Subcutaneous abdominal adipose tissue (tissue), 5 donors: ENCODE data around the gene STK25.
"Not testable (repeated sequence)": the region's sequence is repeated elsewhere in the genome, so short reads cannot be mapped to it uniquely, and the experiment has no call there.

Experiments
- H3K27ac ChIP-seq: one replicate; pipeline ENCODE4 v1.7.0; 2013; ENCODE audit warnings: low read depth, mild to moderate bottlenecking, inconsistent platforms, low read length, moderate library complexity
- H3K27me3 ChIP-seq, 5 donors: one replicate each; pipeline ENCODE4 v1.7.0; 2013; ENCODE audit warnings: low read length in 5 of 5, inconsistent platforms in 1 of 5; ENCODE audit not compliant: control insufficient read depth in 5 of 5, insufficient read depth in 4 of 5
- H3K36me3 ChIP-seq, 5 donors: one replicate each; pipeline ENCODE4 v1.7.0; 2013; ENCODE audit warnings: low read length in 5 of 5; ENCODE audit not compliant: control insufficient read depth in 5 of 5, insufficient read depth in 5 of 5
- H3K4me1 ChIP-seq, 5 donors: one replicate each; pipeline ENCODE4 v1.7.0; 2013; ENCODE audit warnings: low read length in 5 of 5, mild to moderate bottlenecking in 3 of 5, moderate library complexity in 1 of 5; ENCODE audit not compliant: control insufficient read depth in 5 of 5, insufficient read depth in 5 of 5
- H3K4me3 ChIP-seq, 5 donors: one replicate each; pipeline ENCODE4 v1.7.0; 2013; ENCODE audit warnings: low read length in 5 of 5, low read depth in 1 of 5
- H3K9ac ChIP-seq, 5 donors: one replicate each; pipeline ENCODE4 v1.7.0; 2013; ENCODE audit warnings: low read length in 5 of 5, mild to moderate bottlenecking in 4 of 5, moderate library complexity in 3 of 5
- H3K9me3 ChIP-seq, 5 donors: one replicate each; pipeline ENCODE4 v1.7.0; 2013; ENCODE audit warnings: low read length in 5 of 5; ENCODE audit not compliant: control insufficient read depth in 5 of 5
- donor health status: healthy.
- donor health status: healthy.
- donor health status: healthy.
- donor health status: healthy.
- donor health status: healthy.

Gene STK25

DNA sequence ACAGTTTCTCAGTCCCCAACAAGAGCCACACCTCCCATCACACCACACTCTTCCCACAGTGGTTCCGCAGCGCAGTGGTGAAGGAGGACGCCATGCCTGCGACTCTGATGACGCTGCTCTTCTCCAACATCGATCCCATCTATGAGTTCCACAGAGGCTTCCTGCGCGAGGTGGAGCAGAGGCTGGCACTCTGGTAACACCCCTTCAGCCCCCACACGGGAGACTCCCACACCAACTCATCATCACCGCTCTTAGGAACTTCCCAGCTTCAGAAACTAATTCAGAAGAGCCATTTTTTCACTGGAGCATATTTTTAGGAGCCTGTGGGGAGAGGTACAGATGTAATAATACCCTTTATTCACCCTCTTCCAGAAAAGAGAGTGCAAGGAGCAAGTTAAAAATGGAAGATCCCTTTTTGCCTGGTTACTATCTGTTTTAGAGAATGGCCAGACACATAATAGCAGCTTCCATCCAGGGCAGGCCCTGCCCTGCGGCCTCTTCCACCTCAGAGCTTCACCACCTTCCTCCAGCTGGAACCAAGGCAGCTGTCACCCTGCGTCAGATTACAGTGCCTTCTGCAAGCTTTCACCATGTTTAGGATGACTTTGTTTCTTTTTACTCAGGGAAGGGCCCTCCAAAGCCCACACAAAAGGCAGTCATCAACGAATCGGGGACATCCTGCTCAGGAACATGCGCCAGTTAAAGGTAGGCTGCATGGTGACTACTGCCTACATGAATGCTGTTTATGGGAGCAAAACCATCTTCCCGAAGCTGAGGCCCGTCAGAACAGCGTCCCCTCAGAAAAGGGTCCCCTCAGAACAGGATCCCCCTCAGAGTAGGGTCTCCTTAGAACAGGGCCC, 44.9 kb downstream of the STK25 start:
- no peaks in the 10 kb centered on the region for H3K9me3 ChIP-seq
- H3K9ac ChIP-seq = no peak overlapping the region
- no peaks in the 10 kb centered on the region for H3K4me1 ChIP-seq
- H3K36me3 ChIP-seq = peaks cover 0 to 37% (median 30%) of the 10 kb centered on the region in 5 donors
- H3K27ac ChIP-seq = no peak overlapping the region
- no peak overlapping the region for H3K4me3 ChIP-seq
- H3K27me3 ChIP-seq = no peaks in the 10 kb centered on the region

DNA sequence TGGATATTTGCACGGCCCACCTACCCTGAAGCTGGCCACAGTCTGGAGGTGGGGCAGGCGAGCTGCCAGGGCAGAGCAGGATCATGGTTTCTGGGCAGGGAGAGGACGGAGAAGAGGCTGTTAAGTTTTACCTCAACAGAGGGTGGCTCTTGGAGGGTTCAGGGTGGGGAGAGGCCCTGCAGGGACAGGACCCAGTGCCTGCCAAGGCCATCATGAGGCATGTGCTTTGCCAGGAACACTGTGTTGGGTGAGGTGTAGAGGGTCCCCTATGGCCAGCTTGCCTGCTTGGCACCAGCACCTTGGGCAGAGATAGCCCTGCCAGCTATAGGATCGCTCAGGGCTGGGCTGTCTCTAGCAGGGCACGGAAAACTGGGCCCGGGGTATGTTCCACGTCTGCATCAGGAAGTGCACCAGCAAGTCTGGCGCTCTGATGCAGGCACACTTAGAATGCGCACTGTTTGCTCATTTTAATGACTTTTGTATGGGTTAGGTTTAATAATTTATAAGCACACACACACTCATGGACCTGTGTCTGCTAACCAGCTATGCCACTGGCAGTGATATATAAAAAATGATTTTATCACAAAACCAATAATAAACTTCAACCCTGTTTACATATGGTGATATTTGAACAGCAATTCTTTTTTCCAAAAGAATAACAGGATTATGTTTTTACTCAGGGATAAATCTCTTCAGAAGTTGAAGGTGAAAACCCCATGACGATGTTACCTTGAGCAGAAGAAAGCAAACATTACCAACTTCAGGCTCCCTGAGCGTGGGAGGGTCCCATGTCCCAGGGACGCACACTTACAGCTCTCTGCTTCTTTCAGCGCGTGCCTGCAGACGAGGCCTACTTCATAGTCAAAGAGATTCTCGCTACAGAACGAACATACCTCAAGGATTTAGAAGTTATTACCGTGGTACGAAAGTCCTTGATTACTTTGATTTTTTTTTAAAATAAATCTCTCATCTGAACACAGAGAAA, 46.4 kb downstream of the STK25 start:
- Histone ChIP-seq H3K36me3 (peaks cover 0 to 33% (median 25%) of the 10 kb centered on the region in 5 donors), H3K27ac (no peak overlapping the region)

DNA sequence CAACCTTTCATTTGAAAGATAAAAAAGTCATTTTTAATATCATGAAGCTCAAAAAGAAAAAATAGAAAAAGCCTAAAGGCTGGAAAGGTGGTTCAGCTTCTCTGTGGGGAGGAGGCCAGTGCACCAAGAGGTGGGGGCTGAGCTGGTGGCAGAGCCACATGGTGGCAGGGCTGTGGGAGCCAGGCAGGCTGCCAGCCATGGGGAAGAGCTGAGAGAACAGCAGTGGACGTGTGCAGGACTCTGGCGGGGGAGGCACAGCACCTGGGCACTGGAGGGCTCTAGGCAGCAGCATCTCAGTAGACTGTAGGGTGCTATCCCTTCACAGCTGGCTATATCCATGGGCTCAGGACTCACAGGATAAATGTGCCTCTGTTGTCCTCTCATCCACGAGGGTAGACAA, 47.8 kb downstream of the STK25 start:
- no peak overlapping the region for H3K4me3 ChIP-seq
- H3K9ac ChIP-seq = no peak overlapping the region
- peaks cover 0 to 31% (median 25%) of the 10 kb centered on the region in 5 donors for H3K36me3 ChIP-seq
- no peaks in the 10 kb centered on the region for H3K27me3 ChIP-seq
- H3K27ac ChIP-seq = no peak overlapping the region
- no peaks in the 10 kb centered on the region for H3K9me3 ChIP-seq
- H3K4me1 ChIP-seq = no peaks in the 10 kb centered on the region

More for the DNA sequence above, 46.4 kb downstream of the STK25 start:
- H3K4me1 ChIP-seq = no peaks in the 10 kb centered on the region
- H3K9me3 ChIP-seq = no peaks in the 10 kb centered on the region
- no peaks in the 10 kb centered on the region for H3K27me3 ChIP-seq
- no peak overlapping the region for H3K9ac ChIP-seq
- no peak overlapping the region for H3K4me3 ChIP-seq

- Histone ChIP-seq H3K9me3 (no peaks in the 10 kb centered on the region), H3K4me1 (no peaks in the 10 kb centered on the region), H3K27ac (no peak overlapping the region), H3K36me3 (peaks cover 0 to 20% (median 16%) of the 10 kb centered on the region in 5 donors), H3K27me3 (no peaks in the 10 kb centered on the region), H3K4me3 (no peak overlapping the region), H3K9ac (no peak overlapping the region)
Measured at GRCh38 chr2:241459520-241459919, 48.9 kb downstream of the STK25 start.

- Histone ChIP-seq H3K27ac (no peak overlapping the region), H3K4me3 (no peak overlapping the region), H3K27me3 (no peaks in the 10 kb centered on the region), H3K4me1 (no peaks in the 10 kb centered on the region), H3K9ac (no peak overlapping the region), H3K36me3 (peaks cover 0 to 15% (median 9%) of the 10 kb centered on the region in 5 donors), H3K9me3 (no peaks in the 10 kb centered on the region)
Measured at GRCh38 chr2:241458687-241459086, 49.7 kb downstream of the STK25 start.

DNA sequence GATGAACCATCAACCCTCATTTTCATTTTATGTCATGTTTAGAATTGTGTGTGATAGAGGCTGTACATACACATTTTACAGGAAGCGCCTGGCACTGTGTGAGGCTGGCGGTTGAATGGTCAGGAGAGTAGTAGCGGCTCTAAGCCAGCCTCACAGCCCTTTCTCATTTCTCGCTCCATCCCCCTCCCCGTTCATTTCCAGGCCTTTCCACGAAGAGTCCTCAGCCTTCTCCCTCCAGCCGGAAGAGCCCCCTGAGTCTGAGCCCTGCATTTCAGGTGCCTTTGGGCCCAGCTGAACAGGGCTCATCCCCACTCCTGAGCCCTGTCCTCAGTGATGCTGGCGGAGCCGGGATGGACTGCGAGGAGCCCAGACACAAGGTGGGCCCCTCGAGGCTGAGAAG, 51.8 kb downstream of the STK25 start:
- Histone ChIP-seq H3K9me3 (no peaks in the 10 kb centered on the region), H3K9ac (no peak overlapping the region), H3K4me3 (no peak overlapping the region), H3K4me1 (no peaks in the 10 kb centered on the region), H3K36me3 (peaks cover 0 to 4% (median 0%) of the 10 kb centered on the region in 5 donors), H3K27ac (no peak overlapping the region), H3K27me3 (no peaks in the 10 kb centered on the region)

GRCh38 chr2:241454837-241455485, 53.4 kb downstream of the STK25 start:
- no peak overlapping the region for H3K9ac ChIP-seq
- peaks cover 0 to 6% (median 2%) of the 10 kb centered on the region in 5 donors for H3K36me3 ChIP-seq
- no peak overlapping the region for H3K4me3 ChIP-seq
- no peak overlapping the region for H3K27ac ChIP-seq
- no peaks in the 10 kb centered on the region for H3K4me1 ChIP-seq
- no peaks in the 10 kb centered on the region for H3K9me3 ChIP-seq
- no peaks in the 10 kb centered on the region for H3K27me3 ChIP-seq

DNA sequence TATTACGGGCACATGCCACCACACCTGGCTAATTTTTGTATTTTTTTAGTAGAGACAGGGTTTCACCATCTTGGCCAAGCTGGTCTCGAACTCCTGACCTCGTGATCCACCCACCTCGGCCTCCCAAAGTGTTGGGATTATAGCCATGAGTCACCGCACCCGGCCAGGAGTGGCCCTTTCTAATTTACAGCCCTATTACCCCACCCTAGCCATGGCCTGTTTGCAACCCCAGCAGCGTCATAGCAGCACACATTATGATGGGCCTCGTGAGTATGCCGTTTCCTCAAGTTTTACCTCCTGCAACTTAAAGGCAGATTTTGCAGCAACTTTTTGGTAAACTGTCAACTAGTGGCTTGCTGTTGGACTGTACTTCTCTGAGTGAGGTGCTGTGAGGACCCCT, 54.5 kb downstream of the STK25 start:
- H3K36me3 ChIP-seq, H3K9me3 ChIP-seq, H3K4me1 ChIP-seq, H3K9ac ChIP-seq, H3K27ac ChIP-seq, H3K27me3 ChIP-seq, H3K4me3 ChIP-seq: not testable (repeated sequence)

GRCh38 chr2:241451840-241452506, 56.4 kb downstream of the STK25 start:
- Histone ChIP-seq H3K4me3 (no peak overlapping the region), H3K9me3 (no peaks in the 10 kb centered on the region), H3K27me3 (no peaks in the 10 kb centered on the region), H3K4me1 (no peaks in the 10 kb centered on the region), H3K36me3 (peaks cover 0 to 16% (median 8%) of the 10 kb centered on the region in 5 donors), H3K9ac (no peak overlapping the region), H3K27ac (no peak overlapping the region)
